OCI-LY1 (cell line): ENCODE data around the gene PCNT.

Experiments used
- EZH2 ChIP-seq: fragments of 200-600 bp; sonication (generic), shearing (Covaris generic); IDR thresholded peaks from 2 replicates; pipeline ENCODE4 v1.8.0; 2017; ENCODE audit warnings: borderline replicate concordance, mixed run types, mild to moderate bottlenecking, antibody characterized with exemption, low read length, moderate library complexity, mixed read lengths
- TF ChIP-seq, protein P1 (sequence below): fragments of 200-600 bp; sonication (generic), shearing (Covaris generic); IDR thresholded peaks from 2 replicates; pipeline ENCODE4 v1.5.1; 2017; ENCODE audit warnings: mild to moderate bottlenecking, antibody characterized with exemption, low read length, moderate library complexity, mixed read lengths

DNA sequence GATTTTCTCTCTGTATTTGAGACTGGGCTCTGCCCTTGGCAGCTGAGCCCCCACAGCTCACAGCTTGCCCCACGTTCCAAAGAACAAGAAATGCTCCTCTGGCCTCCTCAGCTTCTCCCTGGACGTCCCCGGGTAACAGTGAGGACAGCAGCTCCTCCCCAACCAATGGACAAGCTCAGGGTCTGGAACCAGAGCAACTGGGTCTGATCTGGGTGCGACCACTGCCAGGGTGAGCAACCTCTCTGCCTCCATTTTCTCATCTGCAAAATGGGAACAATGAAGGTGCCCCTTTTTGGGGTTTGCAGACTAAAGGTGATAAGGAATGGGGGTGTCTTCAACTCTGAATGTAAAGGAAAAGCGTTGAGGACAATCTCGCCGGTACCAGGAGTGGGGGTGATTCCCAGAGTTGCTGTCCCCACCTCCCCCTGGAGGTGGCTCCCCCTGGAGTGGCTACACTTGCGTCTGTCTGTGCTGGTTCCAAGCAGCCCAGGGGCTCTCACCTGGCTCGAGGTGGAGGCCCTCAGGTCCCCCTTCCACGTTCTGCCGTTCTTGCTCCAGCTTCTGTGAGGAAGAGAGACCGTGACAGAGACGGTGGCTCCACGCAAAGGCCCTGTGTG is 7.1 kb upstream of the PCNT start:
- TF ChIP-seq, protein P1, sequence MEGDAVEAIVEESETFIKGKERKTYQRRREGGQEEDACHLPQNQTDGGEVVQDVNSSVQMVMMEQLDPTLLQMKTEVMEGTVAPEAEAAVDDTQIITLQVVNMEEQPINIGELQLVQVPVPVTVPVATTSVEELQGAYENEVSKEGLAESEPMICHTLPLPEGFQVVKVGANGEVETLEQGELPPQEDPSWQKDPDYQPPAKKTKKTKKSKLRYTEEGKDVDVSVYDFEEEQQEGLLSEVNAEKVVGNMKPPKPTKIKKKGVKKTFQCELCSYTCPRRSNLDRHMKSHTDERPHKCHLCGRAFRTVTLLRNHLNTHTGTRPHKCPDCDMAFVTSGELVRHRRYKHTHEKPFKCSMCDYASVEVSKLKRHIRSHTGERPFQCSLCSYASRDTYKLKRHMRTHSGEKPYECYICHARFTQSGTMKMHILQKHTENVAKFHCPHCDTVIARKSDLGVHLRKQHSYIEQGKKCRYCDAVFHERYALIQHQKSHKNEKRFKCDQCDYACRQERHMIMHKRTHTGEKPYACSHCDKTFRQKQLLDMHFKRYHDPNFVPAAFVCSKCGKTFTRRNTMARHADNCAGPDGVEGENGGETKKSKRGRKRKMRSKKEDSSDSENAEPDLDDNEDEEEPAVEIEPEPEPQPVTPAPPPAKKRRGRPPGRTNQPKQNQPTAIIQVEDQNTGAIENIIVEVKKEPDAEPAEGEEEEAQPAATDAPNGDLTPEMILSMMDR, result no peak
- TF ChIP-seq EZH2, result no peak
